Measurements from ENCODE around the gene MID1. TPM values are rescaled to one million over a fixed set of nuclear protein-coding genes. Genes with fewer than 3 reads are reported as not detected.
A peak's percentile ranks its signal among the peaks of the same experiment; 100 is the strongest.

The MID1 gene
- polyA plus RNA-seq, 2 of the 4 experiments (the other 2 are of a cell fraction), result 59.5 to 106 TPM

DNA sequence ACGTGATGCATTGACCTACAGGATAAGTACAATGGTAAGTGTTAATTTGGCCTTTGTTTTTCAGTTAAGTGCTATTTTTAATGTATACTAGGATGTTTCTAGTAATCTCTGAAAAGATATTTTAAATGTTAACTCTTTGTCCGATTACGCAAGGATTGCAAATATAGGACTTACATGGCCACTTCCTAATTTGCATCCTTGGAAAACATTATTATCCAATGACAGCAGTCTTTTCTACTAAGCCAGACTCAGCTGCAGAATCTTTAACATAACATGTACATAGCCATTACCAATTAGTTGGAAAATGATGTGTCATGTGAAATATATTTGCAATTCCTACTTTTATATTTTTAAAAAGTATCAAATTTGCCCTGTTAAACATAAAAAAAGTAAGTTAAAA lies 124.7 kb downstream of the MID1 start:
- no peak overlapping the region for H3K27ac ChIP-seq
- H3K4me3 ChIP-seq, result no peak overlapping the region
- peaks cover 14% of the 10 kb centered on the region for H3K4me1 ChIP-seq
- CTCF ChIA-PET, result no interaction called here
- H3K4me2 ChIP-seq, result no peak overlapping the region
- TF ChIP-seq, protein P1, sequence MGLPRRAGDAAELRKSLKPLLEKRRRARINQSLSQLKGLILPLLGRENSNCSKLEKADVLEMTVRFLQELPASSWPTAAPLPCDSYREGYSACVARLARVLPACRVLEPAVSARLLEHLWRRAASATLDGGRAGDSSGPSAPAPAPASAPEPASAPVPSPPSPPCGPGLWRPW (IDR thresholded peaks at IDR 0.05), result no peak
- peak in 1 of 2 experiments; percentile 15; a peak in 1 of 4 replicates for TF ChIP-seq CEBPB (IDR thresholded peaks at IDR 0.05)
- no peaks in the 10 kb centered on the region for H3K9me3 ChIP-seq
- 93% methylated on average over 3 of the region's 3 CpGs for WGBS (ENCODE audit: missing lambda C conversion rate)
- FAIRE-seq (peak; percentile 83), DNase-seq (ENCODE audit: low read depth in 1 of 2, low spot score in 1 of 2) (no peak), ATAC-seq (no peak)
- POLR2A ChIA-PET, result no interaction called here

DNA sequence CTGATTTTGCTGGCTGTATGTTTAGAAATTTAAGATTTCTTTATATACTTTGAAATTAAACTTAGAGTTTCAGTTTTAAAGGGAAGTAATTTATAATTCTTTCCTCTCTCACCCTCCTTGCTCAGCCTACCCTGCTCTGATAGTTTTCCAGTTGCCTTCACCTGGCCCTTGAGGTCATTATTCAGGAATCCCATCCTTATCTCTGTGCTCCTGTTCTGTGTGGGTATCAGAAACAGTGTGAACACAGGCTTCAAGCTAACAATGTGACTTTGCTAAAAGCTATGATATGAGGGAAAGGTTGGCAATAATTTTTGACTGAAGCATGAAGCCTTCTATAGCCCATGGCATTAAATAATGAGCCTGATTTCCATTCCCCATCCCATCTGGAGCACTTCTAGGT lies 128.1 kb downstream of the MID1 start:
- DNase-seq (ENCODE audit: low read depth in 1 of 2, low spot score in 1 of 2) (no peak), FAIRE-seq (no peak), ATAC-seq (no peak)
- peaks cover 19% of the 10 kb centered on the region for H3K4me1 ChIP-seq
- TF ChIP-seq, protein P2, sequence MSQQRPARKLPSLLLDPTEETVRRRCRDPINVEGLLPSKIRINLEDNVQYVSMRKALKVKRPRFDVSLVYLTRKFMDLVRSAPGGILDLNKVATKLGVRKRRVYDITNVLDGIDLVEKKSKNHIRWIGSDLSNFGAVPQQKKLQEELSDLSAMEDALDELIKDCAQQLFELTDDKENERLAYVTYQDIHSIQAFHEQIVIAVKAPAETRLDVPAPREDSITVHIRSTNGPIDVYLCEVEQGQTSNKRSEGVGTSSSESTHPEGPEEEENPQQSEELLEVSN (IDR thresholded peaks at IDR 0.05; ENCODE audit: borderline replicate concordance, low read depth), result no peak
- TF ChIP-seq NPAS2 (CRISPR knock-in tag; IDR thresholded peaks at IDR 0.05; ENCODE audit: borderline replicate concordance) (no peak), KDM5A (IDR thresholded peaks at IDR 0.05) (no peak), CEBPB (IDR thresholded peaks at IDR 0.05) (no peak), MYC (IDR thresholded peaks at IDR 0.05; ENCODE audit: borderline replicate concordance, low read length) (no peak), CHD2 (IDR thresholded peaks at IDR 0.05; ENCODE audit: low read length, partially characterized antibody) (no peak), FOXS1 (CRISPR knock-in tag; IDR thresholded peaks at IDR 0.05) (no peak), MAFK (IDR thresholded peaks at IDR 0.05; ENCODE audit: partially characterized antibody) (no peak), EHF (CRISPR knock-in tag; IDR thresholded peaks at IDR 0.05) (no peak), TP53 (CRISPR knock-in tag; IDR thresholded peaks at IDR 0.05) (no peak), RNF2 (IDR thresholded peaks at IDR 0.05; ENCODE audit: borderline replicate concordance, low read depth) (no peak), KDM1A (IDR thresholded peaks at IDR 0.05; ENCODE audit: low read depth) (no peak), RAD21 (conservative IDR thresholded peaks at IDR 0.05 in 1 of 2, IDR thresholded peaks at IDR 0.05 in 1 of 2) (no peak), JUN (IDR thresholded peaks at IDR 0.05) (no peak)
- TF ChIP-seq, protein P3, sequence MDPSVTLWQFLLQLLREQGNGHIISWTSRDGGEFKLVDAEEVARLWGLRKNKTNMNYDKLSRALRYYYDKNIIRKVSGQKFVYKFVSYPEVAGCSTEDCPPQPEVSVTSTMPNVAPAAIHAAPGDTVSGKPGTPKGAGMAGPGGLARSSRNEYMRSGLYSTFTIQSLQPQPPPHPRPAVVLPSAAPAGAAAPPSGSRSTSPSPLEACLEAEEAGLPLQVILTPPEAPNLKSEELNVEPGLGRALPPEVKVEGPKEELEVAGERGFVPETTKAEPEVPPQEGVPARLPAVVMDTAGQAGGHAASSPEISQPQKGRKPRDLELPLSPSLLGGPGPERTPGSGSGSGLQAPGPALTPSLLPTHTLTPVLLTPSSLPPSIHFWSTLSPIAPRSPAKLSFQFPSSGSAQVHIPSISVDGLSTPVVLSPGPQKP (IDR thresholded peaks at IDR 0.05; ENCODE audit: low read depth, low read length), result no peak
- ChIA-PET CTCF (interaction anchor here (1.3 to 1.6 kb wide), 2 partner anchors 11 to 302 kb away, joined by 3 read pairs; no protein-coding TSS in a partner anchor), POLR2A (no interaction called here)
- H3K27ac ChIP-seq, result no peak overlapping the region
- no peaks in the 10 kb centered on the region for H3K9me3 ChIP-seq
- no peak overlapping the region for H3K4me2 ChIP-seq
- H3K4me3 ChIP-seq, result no peak overlapping the region

DNA sequence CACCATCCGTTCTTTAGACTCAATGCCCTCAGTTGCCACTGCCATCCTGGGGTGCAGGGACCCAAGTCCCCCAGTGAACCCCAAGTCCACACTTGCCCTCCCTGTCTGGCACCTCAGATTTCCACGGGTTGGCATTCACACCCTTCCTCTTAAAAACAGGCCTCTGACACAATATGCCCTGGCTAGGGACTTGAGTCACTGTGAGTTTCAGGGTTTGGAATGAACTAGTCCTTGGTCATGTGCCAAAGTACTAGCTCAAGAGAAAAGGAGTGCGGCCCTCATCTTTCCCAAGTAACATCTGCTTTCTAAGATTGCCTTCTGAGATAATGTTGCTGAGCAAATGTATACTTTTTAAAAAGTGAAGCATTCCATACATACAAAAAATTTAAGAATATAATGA lies 134.0 kb downstream of the MID1 start:
- Histone ChIP-seq H3K9me3 (no peaks in the 10 kb centered on the region), H3K4me2 (peak overlapping the region; percentile 73), H3K27ac (peak overlapping the region; percentile 65 to 84), H3K4me3 (no peak overlapping the region), H3K4me1 (peaks cover 48% of the 10 kb centered on the region)
- FAIRE-seq, result peak; percentile 92
- TF ChIP-seq, protein P1 (IDR thresholded peaks at IDR 0.05), result no peak
- TF ChIP-seq RAD21 (conservative IDR thresholded peaks at IDR 0.05 in 1 of 2, IDR thresholded peaks at IDR 0.05 in 1 of 2), result no peak
- TF ChIP-seq, protein P4, sequence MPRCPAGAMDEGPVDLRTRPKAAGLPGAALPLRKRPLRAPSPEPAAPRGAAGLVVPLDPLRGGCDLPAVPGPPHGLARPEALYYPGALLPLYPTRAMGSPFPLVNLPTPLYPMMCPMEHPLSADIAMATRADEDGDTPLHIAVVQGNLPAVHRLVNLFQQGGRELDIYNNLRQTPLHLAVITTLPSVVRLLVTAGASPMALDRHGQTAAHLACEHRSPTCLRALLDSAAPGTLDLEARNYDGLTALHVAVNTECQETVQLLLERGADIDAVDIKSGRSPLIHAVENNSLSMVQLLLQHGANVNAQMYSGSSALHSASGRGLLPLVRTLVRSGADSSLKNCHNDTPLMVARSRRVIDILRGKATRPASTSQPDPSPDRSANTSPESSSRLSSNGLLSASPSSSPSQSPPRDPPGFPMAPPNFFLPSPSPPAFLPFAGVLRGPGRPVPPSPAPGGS (IDR thresholded peaks at IDR 0.05), result no peak
- TF ChIP-seq, protein P5, sequence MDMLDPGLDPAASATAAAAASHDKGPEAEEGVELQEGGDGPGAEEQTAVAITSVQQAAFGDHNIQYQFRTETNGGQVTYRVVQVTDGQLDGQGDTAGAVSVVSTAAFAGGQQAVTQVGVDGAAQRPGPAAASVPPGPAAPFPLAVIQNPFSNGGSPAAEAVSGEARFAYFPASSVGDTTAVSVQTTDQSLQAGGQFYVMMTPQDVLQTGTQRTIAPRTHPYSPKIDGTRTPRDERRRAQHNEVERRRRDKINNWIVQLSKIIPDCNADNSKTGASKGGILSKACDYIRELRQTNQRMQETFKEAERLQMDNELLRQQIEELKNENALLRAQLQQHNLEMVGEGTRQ (IDR thresholded peaks at IDR 0.05), result no peak
- no peak for TF ChIP-seq JUN (IDR thresholded peaks at IDR 0.05)
- TF ChIP-seq FOXS1 (CRISPR knock-in tag; IDR thresholded peaks at IDR 0.05), result no peak
- TF ChIP-seq ZC3H11A (IDR thresholded peaks at IDR 0.05), result no peak
- no peak for TF ChIP-seq FOSB (CRISPR knock-in tag; IDR thresholded peaks at IDR 0.05)
- no peak for TF ChIP-seq JUNB (IDR thresholded peaks at IDR 0.05)
- no peak for TF ChIP-seq SREBF2 (IDR thresholded peaks at IDR 0.05)
- no peak for TF ChIP-seq EHMT2 (IDR thresholded peaks at IDR 0.05; ENCODE audit: low read depth)
- no peak for TF ChIP-seq ZFP36 (IDR thresholded peaks at IDR 0.05; ENCODE audit: borderline replicate concordance, partially characterized antibody)
- no peak for TF ChIP-seq RARB (CRISPR knock-in tag; IDR thresholded peaks at IDR 0.05)
- no peak for TF ChIP-seq NFE2L2 (conservative IDR thresholded peaks at IDR 0.05; ENCODE audit: low read length)
- no peak for TF ChIP-seq HEYL (CRISPR knock-in tag; IDR thresholded peaks at IDR 0.05)
- TF ChIP-seq HOXA7 (CRISPR knock-in tag; IDR thresholded peaks at IDR 0.05), result no peak
- CTCF ChIA-PET, result interaction anchor here (1.4 kb wide), 2 partner anchors 130 to 297 kb away, joined by 3 read pairs; no protein-coding TSS in a partner anchor
- peak; percentile 42 to 49; a peak in 3 of 6 replicates for ATAC-seq
- WGBS (ENCODE audit: missing lambda C conversion rate), result 32% methylated on average over 3 of the region's 3 CpGs
- POLR2A ChIA-PET, result interaction anchor here (1.3 kb wide), 1 partner anchor 19 kb away, joined by 3 read pairs; no protein-coding TSS in a partner anchor
- DNase-seq (ENCODE audit: low read depth in 1 of 2, low spot score in 1 of 2), result peak in 1 of 2 experiments; percentile 38
